ENCODE measurements around the gene PUS10.

DNA sequence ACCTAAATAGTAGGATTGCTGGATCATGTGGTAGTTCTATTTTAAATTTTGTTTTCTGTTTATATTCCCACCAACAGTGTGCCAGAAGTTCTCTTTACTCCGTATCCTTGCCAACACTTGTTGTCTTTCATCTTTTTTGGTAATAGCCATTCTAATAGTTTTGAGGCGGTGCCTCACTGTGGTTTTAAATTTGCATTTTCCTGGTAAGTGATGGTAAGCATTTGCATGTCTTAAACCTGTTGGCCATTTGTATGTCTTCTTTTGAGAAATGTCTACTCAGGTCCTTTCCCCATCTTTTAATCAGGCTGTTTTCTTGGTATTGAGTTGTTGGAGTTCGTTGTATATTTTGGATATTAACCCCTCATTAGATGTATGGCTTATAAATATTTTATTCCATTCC, 85.1 kb downstream of the PUS10 start:
- TF ChIP-seq CTCF (IDR thresholded peaks at IDR 0.05) (no peak), POLR2A (IDR thresholded peaks at IDR 0.05) (no peak)

All from testis (tissue), 2 donors.